ENCODE measurements around the gene KPNB1.
A peak's percentile ranks its signal among the peaks of the same experiment; 100 is the strongest.

Gene KPNB1

GRCh38 chr17:47728214-47728877 lies 78.6 kb downstream of the KPNB1 start:
- DNase-seq (ENCODE audit: low read depth), result no peak

DNA sequence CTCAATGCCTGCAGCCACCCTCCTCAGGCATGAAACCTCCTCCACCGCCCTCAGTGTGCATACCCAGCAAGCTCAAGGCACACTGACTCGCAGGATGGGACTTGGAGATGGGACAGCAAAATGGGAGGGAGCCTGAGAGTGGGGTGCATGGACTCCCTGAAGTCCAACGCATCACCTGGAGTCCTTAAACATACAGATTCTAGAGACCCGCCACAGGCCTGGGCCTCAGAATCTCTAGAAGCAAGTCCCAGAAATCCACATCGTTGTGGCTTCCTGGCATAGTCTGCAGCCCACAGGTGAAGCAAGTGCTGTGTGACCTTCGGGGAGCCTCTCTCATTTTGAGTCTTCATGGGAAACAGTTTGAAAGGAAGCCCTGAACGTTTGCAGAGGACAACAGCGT lies 79.8 kb downstream of the KPNB1 start:
- no peak for DNase-seq (ENCODE audit: low read depth)

DNA sequence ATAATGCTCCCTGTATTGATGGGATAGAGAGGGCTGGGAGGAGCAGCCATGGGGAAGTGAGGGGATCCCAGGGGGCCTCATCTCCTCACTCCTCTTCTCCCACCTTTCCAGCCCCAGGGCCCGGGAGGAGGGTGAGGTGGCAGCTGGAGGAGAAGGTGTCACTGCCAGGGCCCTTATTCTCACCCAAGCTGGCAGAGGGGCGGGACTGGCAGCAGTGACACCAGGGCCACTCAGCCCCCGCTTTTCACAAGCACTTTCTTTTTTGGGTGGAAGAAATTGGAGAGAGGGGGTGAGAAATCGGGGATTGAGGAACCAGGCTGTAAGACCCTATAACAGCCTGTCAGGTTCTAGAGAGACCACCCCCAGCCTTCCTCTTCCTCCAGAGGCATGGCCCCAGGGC lies 81.0 kb downstream of the KPNB1 start:
- no peak for DNase-seq (ENCODE audit: low read depth)

DNA sequence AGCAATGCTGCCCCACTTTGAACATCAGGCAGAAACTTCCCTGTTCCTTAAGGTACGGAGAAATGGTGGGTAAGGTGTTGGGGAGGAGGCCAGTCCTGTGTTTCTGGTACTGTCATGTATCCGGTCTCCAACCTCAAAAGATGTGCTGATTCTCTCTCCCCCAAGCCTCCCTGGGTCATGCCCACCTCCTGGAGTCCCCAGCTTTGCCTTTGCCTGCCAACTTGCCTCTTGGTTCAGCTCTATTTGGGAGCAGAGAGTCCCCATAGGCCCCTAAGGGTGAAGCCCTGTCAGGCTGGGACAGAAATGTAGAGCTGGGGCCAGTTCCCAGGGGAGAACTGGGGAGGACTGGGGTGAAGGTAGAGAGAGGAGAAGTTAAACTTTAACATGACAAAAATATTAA lies 81.7 kb downstream of the KPNB1 start:
- DNase-seq (ENCODE audit: low read depth), result no peak

- no peak for DNase-seq (ENCODE audit: low read depth)
These were observed 82.8 kb downstream of the KPNB1 start for GRCh38 chr17:47732399-47733046.

GRCh38 chr17:47733047-47733673 lies 83.4 kb downstream of the KPNB1 start, which contains the start of gene TBX21:
TSS of gene TBX21 (plus strand) at chr17:47733236. CDS start at chr17:47733455, 219 bp downstream.
- peak; percentile 74 for DNase-seq (ENCODE audit: low read depth)

GRCh38 chr17:47733674-47734410 lies 84.1 kb downstream of the KPNB1 start:
- DNase-seq (ENCODE audit: low read depth), result no peak

- no peak for DNase-seq (ENCODE audit: low read depth)
These were observed 85.4 kb downstream of the KPNB1 start for GRCh38 chr17:47735139-47735464.

Data from stimulated activated CD8-positive, alpha-beta memory T cell treated with anti-CD3 and anti-CD28 coated beads, Interleukin-15, amount 100 ng/mL, for 24 hours (primary cell).